IPS-15b (cell line): ENCODE data around the gene CCNY.

Experiments
- H3K27me3 ChIP-seq: one replicate; pipeline ENCODE4 v1.6.1; 2013; ENCODE audit warnings: low read length; ENCODE audit not compliant: control insufficient read depth, insufficient read depth
- H3K36me3 ChIP-seq: one replicate; pipeline ENCODE4 v1.6.1; 2013; ENCODE audit warnings: low read length; ENCODE audit not compliant: control insufficient read depth, insufficient read depth
- H3K4me1 ChIP-seq: one replicate; pipeline ENCODE4 v1.6.1; 2013; ENCODE audit warnings: mild to moderate bottlenecking, low read length; ENCODE audit not compliant: control insufficient read depth, insufficient read depth
- H3K4me3 ChIP-seq: one replicate; pipeline ENCODE4 v1.5.1; 2013; ENCODE audit warnings: low read depth, low read length
- H3K9ac ChIP-seq: one replicate; pipeline ENCODE4 v1.6.1; 2013; ENCODE audit warnings: low read depth, mild to moderate bottlenecking, low read length
- H3K9me3 ChIP-seq: one replicate; pipeline ENCODE4 v1.6.1; 2013; ENCODE audit warnings: mild to moderate bottlenecking, low read length; ENCODE audit not compliant: control insufficient read depth, insufficient read depth

Gene CCNY

DNA sequence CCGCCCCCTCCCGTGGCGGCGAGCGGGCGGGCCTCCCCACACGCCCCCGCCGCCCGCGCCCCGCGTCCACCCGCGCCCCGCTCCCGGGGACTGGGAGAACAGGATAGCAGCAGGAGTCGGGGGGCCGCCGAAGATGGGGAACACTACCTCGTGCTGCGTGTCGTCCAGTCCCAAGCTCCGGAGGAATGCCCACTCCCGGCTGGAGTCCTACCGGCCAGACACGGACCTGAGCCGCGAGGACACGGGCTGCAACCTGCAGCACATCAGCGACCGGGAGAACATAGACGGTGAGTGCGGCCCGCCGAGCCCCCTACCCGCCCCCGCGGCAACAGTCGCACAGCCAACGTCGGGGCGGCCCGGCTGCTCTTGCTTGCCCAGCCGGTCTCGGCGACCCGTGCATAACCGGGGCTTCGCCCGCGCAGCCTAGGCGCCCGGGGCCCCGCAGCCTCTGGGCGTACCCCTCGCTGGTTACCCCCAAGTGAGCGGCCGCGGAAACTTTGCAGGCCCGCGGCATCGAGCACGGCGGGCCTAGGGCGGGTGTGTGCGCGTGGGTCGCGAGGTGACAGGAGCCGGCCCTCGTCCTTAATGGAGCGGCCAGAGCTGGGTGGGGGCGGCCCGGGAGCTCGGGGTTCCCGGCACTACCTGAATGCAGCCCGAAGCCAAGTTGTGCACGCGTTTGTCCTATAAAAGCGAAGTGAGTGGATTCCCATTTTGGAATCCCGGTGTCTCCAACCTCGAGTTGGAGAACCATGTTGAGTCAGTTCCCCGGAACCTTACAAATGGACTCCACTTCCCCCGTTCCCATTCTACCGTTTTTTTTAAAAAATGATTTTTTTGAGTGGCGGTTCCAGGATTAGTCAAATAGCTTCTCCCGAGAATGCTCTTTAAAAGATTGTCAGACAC lies 863 bp downstream of the CCNY start:
- no peaks in the 10 kb centered on the region for H3K27me3 ChIP-seq
- peak overlapping the region; percentile 69 for H3K4me3 ChIP-seq
- H3K9ac ChIP-seq: peak overlapping the region; percentile 37
- no peaks in the 10 kb centered on the region for H3K36me3 ChIP-seq
- H3K4me1 ChIP-seq: peaks cover 5% of the 10 kb centered on the region
- no peaks in the 10 kb centered on the region for H3K9me3 ChIP-seq

DNA sequence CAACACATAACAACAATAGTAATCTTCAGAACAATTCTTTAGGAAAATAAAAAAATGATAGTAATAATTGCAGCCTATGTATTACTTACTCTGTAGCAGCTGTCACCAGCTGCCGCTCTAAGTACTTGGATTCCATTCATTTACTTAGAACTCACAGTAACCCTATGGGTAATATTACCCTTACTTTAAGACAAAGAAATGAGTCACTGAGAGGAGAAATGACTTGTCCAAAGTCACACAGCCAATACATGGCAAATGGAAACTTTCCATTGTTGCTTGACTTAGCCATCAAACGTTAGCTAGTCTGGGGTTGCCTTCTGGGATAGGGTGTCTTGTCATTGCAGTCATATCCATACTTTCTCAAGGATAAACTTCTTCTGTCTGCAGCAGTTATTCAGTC lies 3.6 kb downstream of the CCNY start:
- Histone ChIP-seq H3K9ac (no peak overlapping the region), H3K4me1 (peaks cover 5% of the 10 kb centered on the region), H3K9me3 (no peaks in the 10 kb centered on the region), H3K4me3 (no peak overlapping the region), H3K27me3 (no peaks in the 10 kb centered on the region), H3K36me3 (no peaks in the 10 kb centered on the region)

DNA sequence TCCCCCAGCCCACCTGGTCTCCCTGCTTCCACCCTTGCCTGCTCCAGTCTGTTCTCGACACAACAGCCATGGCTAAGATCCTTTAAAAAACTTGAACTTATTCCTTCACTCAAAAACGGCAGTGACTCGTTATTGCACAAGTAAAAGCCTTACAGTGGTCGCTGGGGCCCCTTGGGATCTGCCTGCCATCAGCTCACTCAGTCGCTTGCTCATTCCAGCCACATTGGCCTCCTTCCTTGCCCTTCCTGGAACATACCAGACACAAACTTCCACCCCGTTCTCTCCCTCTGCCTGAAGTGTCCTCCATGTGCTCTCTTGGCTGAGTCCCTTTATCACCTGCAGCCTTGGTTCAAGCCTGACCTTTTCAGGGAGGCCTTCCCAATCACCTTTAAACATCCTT lies 4.7 kb downstream of the CCNY start:
- Histone ChIP-seq H3K4me3 (no peak overlapping the region), H3K9ac (no peak overlapping the region), H3K36me3 (no peaks in the 10 kb centered on the region), H3K27me3 (no peaks in the 10 kb centered on the region), H3K4me1 (peaks cover 2% of the 10 kb centered on the region), H3K9me3 (no peaks in the 10 kb centered on the region)

DNA sequence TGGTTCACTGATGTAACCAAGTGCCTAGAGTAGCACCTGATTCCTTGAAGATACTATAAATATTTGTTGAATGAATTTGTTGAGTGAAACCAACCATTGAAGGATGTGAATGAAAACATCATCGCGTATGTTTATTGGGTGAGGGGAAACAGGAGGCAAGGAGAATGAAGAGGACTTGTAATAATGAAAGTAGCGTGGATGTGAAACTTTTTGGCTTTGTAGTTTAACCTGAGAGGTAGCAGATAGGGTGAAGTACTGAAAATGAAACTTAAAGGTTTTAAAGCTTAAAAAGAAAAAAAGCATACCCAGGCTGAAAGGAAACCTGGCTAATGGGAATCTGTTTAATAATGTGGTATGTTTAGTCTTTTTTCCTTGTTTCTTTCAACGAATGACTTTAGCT lies 5.2 kb downstream of the CCNY start:
- H3K9me3 ChIP-seq: no peaks in the 10 kb centered on the region
- H3K27me3 ChIP-seq: no peaks in the 10 kb centered on the region
- H3K4me3 ChIP-seq: no peak overlapping the region
- no peaks in the 10 kb centered on the region for H3K36me3 ChIP-seq
- H3K4me1 ChIP-seq: peaks cover 2% of the 10 kb centered on the region
- no peak overlapping the region for H3K9ac ChIP-seq

DNA sequence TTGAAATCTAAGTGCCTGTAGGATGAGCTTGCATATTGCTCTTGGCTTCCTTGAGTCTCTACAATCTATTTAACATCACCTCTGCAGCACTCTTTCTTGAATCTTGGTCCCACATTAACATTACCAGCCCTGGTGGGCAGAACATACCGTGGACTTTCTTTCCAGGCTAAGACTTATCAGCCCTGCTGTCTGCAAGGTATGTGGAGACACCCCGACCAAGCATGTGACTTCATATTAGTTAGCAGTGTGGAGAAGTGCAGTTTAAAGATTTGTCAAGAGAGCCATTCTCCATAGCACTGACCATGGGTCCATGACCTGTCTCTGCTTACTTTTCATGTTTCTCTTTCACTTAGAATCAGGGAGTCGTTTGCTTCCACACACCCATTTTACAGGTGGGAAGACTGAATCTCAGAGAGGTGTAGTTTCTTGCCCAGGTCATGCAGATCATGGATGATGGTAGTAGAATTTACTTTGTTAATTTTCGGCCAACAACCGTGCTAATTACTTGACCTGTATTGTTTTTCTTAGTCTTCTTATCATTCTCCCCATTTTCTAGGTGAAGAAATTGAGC lies 6.0 kb downstream of the CCNY start:
- Histone ChIP-seq H3K4me1 (peaks cover 2% of the 10 kb centered on the region), H3K27me3 (no peaks in the 10 kb centered on the region), H3K4me3 (no peak overlapping the region), H3K9ac (no peak overlapping the region), H3K9me3 (no peaks in the 10 kb centered on the region), H3K36me3 (no peaks in the 10 kb centered on the region)

DNA sequence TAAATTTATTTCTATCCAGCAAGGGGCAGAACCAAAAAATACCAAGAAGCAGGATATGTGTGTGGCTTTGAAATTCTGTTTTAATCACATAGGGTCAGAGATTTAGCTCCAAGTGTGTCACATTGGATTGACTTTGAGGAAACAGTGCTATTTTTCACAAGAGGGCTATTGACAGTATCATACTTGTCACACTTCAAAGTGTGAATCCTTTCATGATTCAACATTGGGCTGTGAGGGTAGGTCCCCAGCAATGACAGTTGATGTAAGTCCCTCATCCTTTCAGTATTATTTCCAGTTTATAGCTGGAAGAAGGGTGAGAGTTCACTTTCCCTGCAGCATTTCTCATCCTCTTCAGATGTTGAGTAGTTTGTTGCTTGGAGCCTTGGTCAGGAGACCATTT lies 7.4 kb downstream of the CCNY start:
- no peaks in the 10 kb centered on the region for H3K9me3 ChIP-seq
- H3K4me3 ChIP-seq: no peak overlapping the region
- no peaks in the 10 kb centered on the region for H3K4me1 ChIP-seq
- no peaks in the 10 kb centered on the region for H3K36me3 ChIP-seq
- H3K27me3 ChIP-seq: no peaks in the 10 kb centered on the region
- no peak overlapping the region for H3K9ac ChIP-seq

DNA sequence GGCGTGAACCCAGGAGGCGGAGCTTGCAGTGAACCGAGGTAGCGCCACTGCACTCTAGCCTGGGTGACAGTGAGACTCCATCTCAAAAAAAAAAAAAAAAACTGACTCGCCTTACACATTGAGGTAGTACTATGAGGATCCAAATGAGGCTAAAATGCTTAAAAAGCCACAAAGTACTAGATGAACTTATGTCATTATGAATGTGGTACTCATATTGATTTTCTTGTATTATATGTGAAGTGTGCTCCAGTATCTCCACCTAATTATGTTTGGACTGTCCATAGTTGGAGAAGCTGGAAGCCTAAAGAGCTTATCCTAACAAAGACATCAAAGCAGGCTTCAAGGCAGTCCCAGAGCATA lies 9.1 kb downstream of the CCNY start:
- peaks cover 3% of the 10 kb centered on the region for H3K4me1 ChIP-seq
- no peaks in the 10 kb centered on the region for H3K27me3 ChIP-seq
- H3K4me3 ChIP-seq: no peak overlapping the region
- no peaks in the 10 kb centered on the region for H3K36me3 ChIP-seq
- no peak overlapping the region for H3K9ac ChIP-seq
- H3K9me3 ChIP-seq: no peaks in the 10 kb centered on the region

DNA sequence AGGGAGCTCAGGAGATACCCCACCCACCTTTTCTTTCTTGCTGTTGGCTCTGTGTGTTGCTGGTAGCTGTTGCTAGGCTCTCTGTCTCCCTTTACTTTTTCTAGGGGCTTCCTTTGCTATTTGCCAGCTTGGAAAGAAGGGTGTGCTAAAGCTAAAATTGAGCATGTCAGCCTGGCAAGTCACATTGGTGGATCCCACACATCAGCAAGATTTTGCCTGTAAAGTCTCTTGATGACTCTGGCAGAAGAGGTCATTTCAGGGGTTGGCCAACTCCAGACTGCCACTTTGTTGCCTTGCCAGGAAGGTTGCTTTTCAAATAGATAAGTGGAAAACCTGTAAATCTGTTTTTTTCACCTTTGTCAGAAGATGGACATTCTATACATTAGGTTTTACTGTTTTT lies 9.9 kb downstream of the CCNY start:
- no peaks in the 10 kb centered on the region for H3K36me3 ChIP-seq
- H3K4me1 ChIP-seq: peaks cover 3% of the 10 kb centered on the region
- no peaks in the 10 kb centered on the region for H3K9me3 ChIP-seq
- H3K27me3 ChIP-seq: no peaks in the 10 kb centered on the region
- no peak overlapping the region for H3K9ac ChIP-seq
- no peak overlapping the region for H3K4me3 ChIP-seq

DNA sequence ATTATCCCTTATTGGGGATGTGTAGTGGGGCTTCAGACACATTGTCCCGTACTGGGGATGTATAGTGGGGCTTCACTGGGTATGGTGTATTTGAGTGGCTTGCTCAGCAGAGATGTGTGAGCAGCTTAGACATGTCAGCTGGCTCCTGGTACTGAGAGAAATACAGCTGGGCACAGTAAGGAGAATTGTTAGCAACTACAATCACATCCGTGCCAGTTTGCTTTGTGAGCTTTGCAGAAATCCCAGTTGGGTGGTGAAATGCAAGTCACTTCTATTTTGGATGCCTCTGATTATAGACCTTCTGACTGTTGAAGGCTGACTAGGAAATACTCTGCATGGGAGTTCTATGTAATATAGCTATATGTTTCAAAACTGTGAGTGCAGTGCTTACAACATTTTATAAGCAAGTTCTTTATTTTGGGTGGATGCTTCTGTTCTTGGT lies 10.8 kb downstream of the CCNY start:
- Histone ChIP-seq H3K9me3 (no peaks in the 10 kb centered on the region), H3K4me3 (no peak overlapping the region), H3K27me3 (no peaks in the 10 kb centered on the region), H3K4me1 (peaks cover 3% of the 10 kb centered on the region), H3K36me3 (no peaks in the 10 kb centered on the region), H3K9ac (no peak overlapping the region)

DNA sequence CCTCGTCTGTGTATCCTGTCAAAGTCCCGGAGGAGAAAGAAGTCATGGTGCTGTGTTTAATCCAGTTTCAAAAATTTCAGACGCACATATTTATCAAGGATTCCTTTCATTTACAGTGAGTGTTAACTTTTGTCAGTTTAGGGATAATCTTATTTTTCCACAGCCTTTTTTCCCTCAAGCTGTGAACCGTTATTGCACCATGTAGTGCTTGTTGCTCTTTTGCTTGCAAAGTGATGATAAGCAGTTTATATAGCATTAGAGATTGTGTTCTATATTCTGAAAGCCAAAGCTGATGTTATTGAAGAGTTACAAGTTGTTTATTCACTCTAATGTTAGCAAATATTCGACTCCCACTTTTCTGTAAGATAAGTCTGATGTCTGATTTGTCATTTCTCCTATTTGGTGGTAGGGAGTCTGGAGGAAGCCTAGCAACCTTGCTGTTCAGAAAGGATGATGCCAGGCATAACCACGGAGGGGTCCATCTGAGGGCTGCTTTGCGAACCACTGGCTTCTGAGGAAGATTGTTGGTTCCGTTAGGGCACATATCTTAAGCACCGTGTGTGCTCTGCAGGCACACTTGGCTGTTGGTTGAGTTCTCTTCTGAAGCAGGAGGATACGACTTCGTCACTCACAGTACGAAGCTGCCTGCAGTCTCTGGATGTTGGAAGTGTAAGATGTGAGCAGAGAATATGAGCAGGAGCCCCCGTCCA lies 11.7 kb downstream of the CCNY start:
- Histone ChIP-seq H3K4me3 (no peak overlapping the region), H3K9ac (peak overlapping the region; percentile 32), H3K4me1 (peaks cover 3% of the 10 kb centered on the region)

DNA sequence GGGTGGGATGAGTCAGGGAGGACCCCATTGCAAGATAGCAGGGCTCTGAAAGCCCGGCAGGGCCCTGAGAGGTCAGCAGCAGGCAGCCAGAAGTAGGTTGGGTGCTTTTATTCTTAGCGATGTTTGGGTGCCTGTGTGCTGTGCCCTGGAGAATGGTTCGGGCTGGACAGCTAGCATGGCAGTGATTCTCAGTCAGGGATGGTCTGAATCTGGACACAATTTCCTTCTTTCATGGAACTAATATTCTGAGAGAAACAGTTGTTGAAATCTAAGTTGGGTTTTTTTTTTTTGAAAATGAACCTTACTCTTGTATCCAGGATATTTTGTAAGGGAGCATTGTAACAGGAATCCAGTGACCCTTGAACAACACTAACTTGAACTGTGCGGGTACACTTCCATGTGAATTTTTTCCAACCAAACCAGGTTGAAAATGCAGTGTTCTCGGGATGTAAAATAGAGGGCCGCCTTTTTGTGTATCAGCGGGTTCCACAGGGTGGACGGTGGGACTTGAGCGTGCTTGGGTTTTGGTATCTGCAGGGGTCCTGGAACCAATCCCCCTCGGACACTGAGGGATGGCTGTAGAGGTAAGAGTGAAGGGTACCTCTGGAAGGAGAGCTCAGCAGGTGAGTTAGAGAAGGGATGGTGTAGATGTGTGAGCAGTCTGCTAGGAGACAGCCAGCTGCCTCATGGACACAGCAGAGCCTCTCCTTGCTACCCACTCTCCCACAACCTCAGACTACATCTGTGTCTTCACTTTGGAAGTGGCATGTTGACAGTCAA lies 12.5 kb downstream of the CCNY start:
- no peaks in the 10 kb centered on the region for H3K9me3 ChIP-seq
- H3K36me3 ChIP-seq: no peaks in the 10 kb centered on the region
- H3K27me3 ChIP-seq: no peaks in the 10 kb centered on the region
- H3K4me3 ChIP-seq: no peak overlapping the region
- peaks cover 3% of the 10 kb centered on the region for H3K4me1 ChIP-seq
- H3K9ac ChIP-seq: peak overlapping the region; percentile 32

More for the DNA sequence above, 11.7 kb downstream of the CCNY start:
- no peaks in the 10 kb centered on the region for H3K36me3 ChIP-seq
- no peaks in the 10 kb centered on the region for H3K27me3 ChIP-seq
- no peaks in the 10 kb centered on the region for H3K9me3 ChIP-seq
